ENCODE measurements around the gene VMP1. TPM values are rescaled to one million over a fixed set of nuclear protein-coding genes. Genes with fewer than 3 reads are reported as not detected.
A peak's percentile ranks its signal among the peaks of the same experiment; 100 is the strongest.

Gene VMP1
- total RNA-seq, 4 donors from 2014 or later: 48.3 to 108 (median 72.4) TPM

GRCh38 chr17:59734226-59734625, 26.8 kb downstream of the VMP1 start:
- H3K27me3 ChIP-seq: no peaks in the 10 kb centered on the region
- TF ChIP-seq POLR2AphosphoS5 (IDR thresholded peaks at IDR 0.05): no peak
- TF ChIP-seq POLR2A (IDR thresholded peaks at IDR 0.05): no peak
- TF ChIP-seq, protein P1, sequence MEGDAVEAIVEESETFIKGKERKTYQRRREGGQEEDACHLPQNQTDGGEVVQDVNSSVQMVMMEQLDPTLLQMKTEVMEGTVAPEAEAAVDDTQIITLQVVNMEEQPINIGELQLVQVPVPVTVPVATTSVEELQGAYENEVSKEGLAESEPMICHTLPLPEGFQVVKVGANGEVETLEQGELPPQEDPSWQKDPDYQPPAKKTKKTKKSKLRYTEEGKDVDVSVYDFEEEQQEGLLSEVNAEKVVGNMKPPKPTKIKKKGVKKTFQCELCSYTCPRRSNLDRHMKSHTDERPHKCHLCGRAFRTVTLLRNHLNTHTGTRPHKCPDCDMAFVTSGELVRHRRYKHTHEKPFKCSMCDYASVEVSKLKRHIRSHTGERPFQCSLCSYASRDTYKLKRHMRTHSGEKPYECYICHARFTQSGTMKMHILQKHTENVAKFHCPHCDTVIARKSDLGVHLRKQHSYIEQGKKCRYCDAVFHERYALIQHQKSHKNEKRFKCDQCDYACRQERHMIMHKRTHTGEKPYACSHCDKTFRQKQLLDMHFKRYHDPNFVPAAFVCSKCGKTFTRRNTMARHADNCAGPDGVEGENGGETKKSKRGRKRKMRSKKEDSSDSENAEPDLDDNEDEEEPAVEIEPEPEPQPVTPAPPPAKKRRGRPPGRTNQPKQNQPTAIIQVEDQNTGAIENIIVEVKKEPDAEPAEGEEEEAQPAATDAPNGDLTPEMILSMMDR (IDR thresholded peaks at IDR 0.05): no peak
- H3K9me3 ChIP-seq: no peaks in the 10 kb centered on the region
- no peaks in the 10 kb centered on the region for H3K4me1 ChIP-seq
- H3K36me3 ChIP-seq: peaks cover 40% of the 10 kb centered on the region
- no peak overlapping the region for H3K4me3 ChIP-seq
- DNase-seq (ENCODE audit: low spot score in 2 of 2): no peak
- H3K27ac ChIP-seq: no peak overlapping the region
- WGBS: 98% methylated on average over 5 of the region's 5 CpGs

DNA sequence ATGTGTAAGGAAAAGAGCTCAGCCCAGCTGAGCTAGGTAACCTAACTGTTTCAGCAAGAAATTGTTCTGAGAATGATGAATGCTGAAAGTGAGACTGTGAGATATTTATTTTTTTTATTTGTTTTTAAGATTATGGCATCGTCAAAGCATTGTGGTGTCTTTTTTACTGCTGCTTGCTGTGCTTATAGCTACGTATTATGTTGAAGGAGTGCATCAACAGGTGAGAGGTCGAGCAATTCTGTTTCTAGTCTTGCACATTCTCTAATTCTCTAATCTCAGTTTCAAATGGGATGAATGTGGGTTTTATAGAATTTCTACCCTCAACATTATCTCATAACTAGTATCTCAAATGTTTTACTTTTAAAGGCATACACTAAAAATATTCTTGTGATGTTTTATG, 29.9 kb downstream of the VMP1 start:
- WGBS: 90% methylated on average over 3 of the region's 3 CpGs
- Histone ChIP-seq H3K4me3 (no peak overlapping the region), H3K4me1 (no peaks in the 10 kb centered on the region), H3K27me3 (no peaks in the 10 kb centered on the region), H3K27ac (no peak overlapping the region), H3K9me3 (no peaks in the 10 kb centered on the region), H3K36me3 (peaks cover 53% of the 10 kb centered on the region)
- DNase-seq (ENCODE audit: low spot score in 2 of 2): no peak
- no peak for TF ChIP-seq POLR2AphosphoS5 (IDR thresholded peaks at IDR 0.05)
- no peak for TF ChIP-seq EP300 (IDR thresholded peaks at IDR 0.05)
- TF ChIP-seq POLR2A (IDR thresholded peaks at IDR 0.05): no peak
- TF ChIP-seq, protein P1 (IDR thresholded peaks at IDR 0.05): no peak

- Histone ChIP-seq H3K4me3 (no peak overlapping the region), H3K27me3 (no peaks in the 10 kb centered on the region), H3K9me3 (no peaks in the 10 kb centered on the region), H3K4me1 (no peaks in the 10 kb centered on the region), H3K27ac (no peak overlapping the region), H3K36me3 (peaks cover 27% of the 10 kb centered on the region)
- 96% methylated on average over 4 of the region's 4 CpGs for WGBS
- DNase-seq (ENCODE audit: low spot score in 2 of 2): no peak
- TF ChIP-seq EP300 (IDR thresholded peaks at IDR 0.05) (no peak), POLR2A (IDR thresholded peaks at IDR 0.05) (no peak), POLR2AphosphoS5 (IDR thresholded peaks at IDR 0.05) (no peak)
- TF ChIP-seq, protein P1 (IDR thresholded peaks at IDR 0.05): no peak
Measured at GRCh38 chr17:59743842-59744241, 36.4 kb downstream of the VMP1 start.

DNA sequence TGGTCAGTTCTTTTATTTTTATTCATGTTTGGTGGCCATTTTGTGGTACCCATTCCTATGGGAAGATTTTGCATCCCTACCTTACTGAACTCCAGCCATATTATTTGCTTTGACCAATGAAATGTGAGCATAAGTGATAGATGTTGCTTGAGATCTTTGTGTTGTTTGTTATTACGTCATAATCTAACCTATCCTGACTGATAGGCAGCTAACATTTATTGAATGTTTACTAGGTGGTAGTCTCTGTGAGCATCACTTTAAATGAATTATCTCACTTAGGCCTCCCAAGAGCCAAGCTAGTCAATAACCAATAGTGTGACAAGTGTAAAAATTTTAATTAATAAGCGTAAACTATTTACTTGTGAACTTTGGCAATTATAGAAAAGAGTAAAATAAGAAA, 37.6 kb downstream of the VMP1 start:
- DNase-seq (ENCODE audit: low spot score in 2 of 2): no peak
- no peak overlapping the region for H3K4me3 ChIP-seq

GRCh38 chr17:59746849-59747445, 39.5 kb downstream of the VMP1 start:
- Histone ChIP-seq H3K27me3 (no peaks in the 10 kb centered on the region), H3K36me3 (peaks cover 17% of the 10 kb centered on the region), H3K9me3 (no peaks in the 10 kb centered on the region), H3K4me1 (no peaks in the 10 kb centered on the region), H3K4me3 (no peak overlapping the region), H3K27ac (no peak overlapping the region)
- 83% methylated on average over 4 of the region's 4 CpGs for WGBS
- DNase-seq (ENCODE audit: low spot score in 2 of 2): no peak
- TF ChIP-seq POLR2AphosphoS5 (IDR thresholded peaks at IDR 0.05) (no peak), EP300 (IDR thresholded peaks at IDR 0.05) (no peak)
- TF ChIP-seq, protein P1 (IDR thresholded peaks at IDR 0.05): peak; percentile 13 to 39

More for the DNA sequence above, 37.6 kb downstream of the VMP1 start:
- Histone ChIP-seq H3K36me3 (peaks cover 21% of the 10 kb centered on the region), H3K27ac (no peak overlapping the region), H3K9me3 (no peaks in the 10 kb centered on the region), H3K27me3 (no peaks in the 10 kb centered on the region), H3K4me1 (no peaks in the 10 kb centered on the region)
- no peak for TF ChIP-seq POLR2AphosphoS5 (IDR thresholded peaks at IDR 0.05)
- no peak for TF ChIP-seq POLR2A (IDR thresholded peaks at IDR 0.05)
- TF ChIP-seq, protein P1 (IDR thresholded peaks at IDR 0.05): no peak
- TF ChIP-seq EP300 (IDR thresholded peaks at IDR 0.05): no peak
- 98% methylated on average over 2 of the region's 2 CpGs for WGBS

All from suprapubic skin (tissue), 4 donors.